Pancreas (tissue), 10 donors: ENCODE results near the gene DIAPH3. TPM values are rescaled to one million over a fixed set of nuclear protein-coding genes. Genes with fewer than 3 reads are reported as not detected.

Source experiments
- ATAC-seq, 4 donors: fragments of 200-7000 bp; cut with Tn5 transposase; one replicate each; pipeline versions ENCODE4 v1.8.0 to v1.9.1; 2020; ENCODE audit warnings: mild to moderate bottlenecking in 4 of 4, moderate library complexity in 4 of 4
- DNase-seq, 6 donors: peaks; one replicate each; pipeline ENCODE4 v3.0.0-alpha.2; 2020
- FAIRE-seq: peaks from 2 replicates; lab custom pipeline; 2012; peaks lifted over from hg19 to GRCh38; lab: Jason Lieb, UNC
- H3K27ac ChIP-seq, 4 donors: fragments of 200-600 bp; sonication (generic); 1 replicate in 3 of 4; 2 replicates in 1 of 4; pipeline versions ENCODE4 v1.5.0 to v1.8.0; 2020
- H3K27me3 ChIP-seq, 4 donors: fragments of 200-600 bp; one replicate each; pipeline ENCODE4 v1.8.0; 2021
- H3K36me3 ChIP-seq, 3 donors: fragments of 200-600 bp; sonication (generic) in 1 of 3; one replicate each; pipeline versions ENCODE4 v1.5.0 to v1.8.0; 2020 to 2021
- H3K4me1 ChIP-seq, 3 donors: fragments of 200-600 bp; one replicate each; pipeline ENCODE4 v1.8.0; 2021
- H3K4me3 ChIP-seq, 4 donors: fragments of 200-600 bp; sonication (generic) in 2 of 4; one replicate each; pipeline versions ENCODE4 v1.5.0 to v1.8.0; 2020 to 2021
- H3K9me3 ChIP-seq, 4 donors: fragments of 200-600 bp; one replicate each; pipeline ENCODE4 v1.8.0; 2021
- WGBS, 2 donors: extraction: QIAGEN DNeasy Blood & Tissue Kit; methylation state at CpG; one replicate each; pipeline ENCODE4 v1.1.7; 2013; 5-methylcytosine and 5-hydroxymethylcytosine counted together
- intact Hi-C, 3 donors: fragments of 100-400 bp; cut with DNase I; formaldehyde crosslinking; loops; one replicate each; pipeline versions ENCODE4 v1.11.1 to v1.14.2; 2022
- polyA plus RNA-seq, 2 donors: library from polyadenylated mRNA; stranded (reverse); fragments of 200-250 nt; gene quantifications; one replicate each; pipeline ENCODE4 v1.2.3, GENCODE V29; 2013
- total RNA-seq, 6 donors: library from RNA; stranded (reverse); fragmentation: NEBNext Ultra II Directional in 4 of 6; extraction: Animal tissue kit (Norgen Biotek cat#: 25700) in 4 of 6; gene quantifications; one replicate each; pipeline versions ENCODE4 v1.2.1 to v1.2.4, GENCODE V29; 2021 to 2023
- TF ChIP-seq, protein P1 (sequence below), 4 donors: fragments of 200-600 bp; sonication (generic) in 3 of 4; IDR thresholded peaks; one replicate each; pipeline versions ENCODE4 v1.5.0 to v1.8.0; 2021; ENCODE audit warnings: antibody characterized with exemption in 4 of 4
- donor health status: healthy with polysubstance abuse.
- donor health status: DM: no; HTN: no; CAD: no; lungs with moderate emphysema.
- donor health status: DM: no; HTN: no; CAD: no.
- donor health status: control.
- donor health status: control.
- donor health status: Bipolar disorder and iron deficiency.
- donor health status: DM: yes; HTN: yes; CAD: no.
- donor health status: DM: no; HTN: no; CAD: no.
- donor health status: DM: no; HTN: no; CAD: no.
- donor health status: DM: yes; HTN: yes; CAD: no.

Gene DIAPH3
- total and polyA plus RNA-seq, 8 donors: 0.12 to 1.3 (median 0.42) TPM; not detected in 1

DNA sequence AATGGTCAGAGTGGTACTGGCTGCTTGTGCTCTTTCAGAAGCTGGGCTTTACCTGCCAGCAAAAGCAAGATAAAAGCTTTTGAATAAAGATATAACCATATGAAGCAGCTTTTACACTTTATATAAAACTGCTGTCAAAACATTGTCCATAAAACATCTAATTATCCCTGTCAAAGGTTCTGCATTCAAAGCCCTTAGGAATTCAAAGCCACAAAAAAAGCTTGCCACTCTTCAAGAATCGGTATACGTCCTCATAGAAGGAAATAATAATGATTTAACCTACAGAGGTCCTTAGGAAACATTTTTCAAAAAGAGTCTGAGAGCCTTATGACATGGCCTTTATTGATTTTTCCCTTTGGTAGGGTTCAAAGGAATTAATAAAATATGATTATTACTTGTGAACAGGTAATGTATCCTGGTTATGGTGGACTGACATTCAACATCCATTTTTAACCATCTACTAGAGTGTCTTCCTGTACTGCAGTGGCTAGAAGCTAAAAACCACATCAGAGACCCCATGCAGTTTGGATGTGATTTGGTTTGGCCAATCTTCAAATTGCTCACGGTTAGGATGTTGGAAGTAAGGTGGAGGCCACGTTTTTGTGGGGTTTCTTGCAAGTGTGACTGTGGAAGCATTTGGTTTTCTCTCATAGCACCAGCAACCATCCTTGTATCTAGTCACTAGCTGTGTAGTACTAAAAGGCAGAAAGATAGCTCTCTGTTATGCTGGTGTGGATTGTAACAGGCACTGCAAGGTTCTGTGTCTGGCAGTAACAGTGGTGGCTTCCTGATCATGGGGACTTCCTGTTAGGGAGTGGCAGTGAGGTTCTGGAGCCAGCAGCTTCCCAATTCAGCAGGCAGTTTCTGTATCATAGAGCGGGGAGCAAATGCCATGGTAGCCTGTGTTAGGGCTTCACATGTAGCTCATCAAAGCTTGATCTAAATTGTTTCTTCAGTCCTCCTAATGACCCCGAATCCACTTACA lies 441.5 kb downstream of the DIAPH3 start:
- 87 to 91% methylated on average over 6 of the region's 6 CpGs for WGBS, 2 donors
- DNase-seq (no peak), ATAC-seq (no peak), FAIRE-seq (no peak)
- no peaks in the 10 kb centered on the region for H3K9me3 ChIP-seq
- H3K27ac ChIP-seq: no peak overlapping the region
- no peaks in the 10 kb centered on the region for H3K4me1 ChIP-seq
- intact Hi-C loops: no loop called here
- TF ChIP-seq, protein P1, sequence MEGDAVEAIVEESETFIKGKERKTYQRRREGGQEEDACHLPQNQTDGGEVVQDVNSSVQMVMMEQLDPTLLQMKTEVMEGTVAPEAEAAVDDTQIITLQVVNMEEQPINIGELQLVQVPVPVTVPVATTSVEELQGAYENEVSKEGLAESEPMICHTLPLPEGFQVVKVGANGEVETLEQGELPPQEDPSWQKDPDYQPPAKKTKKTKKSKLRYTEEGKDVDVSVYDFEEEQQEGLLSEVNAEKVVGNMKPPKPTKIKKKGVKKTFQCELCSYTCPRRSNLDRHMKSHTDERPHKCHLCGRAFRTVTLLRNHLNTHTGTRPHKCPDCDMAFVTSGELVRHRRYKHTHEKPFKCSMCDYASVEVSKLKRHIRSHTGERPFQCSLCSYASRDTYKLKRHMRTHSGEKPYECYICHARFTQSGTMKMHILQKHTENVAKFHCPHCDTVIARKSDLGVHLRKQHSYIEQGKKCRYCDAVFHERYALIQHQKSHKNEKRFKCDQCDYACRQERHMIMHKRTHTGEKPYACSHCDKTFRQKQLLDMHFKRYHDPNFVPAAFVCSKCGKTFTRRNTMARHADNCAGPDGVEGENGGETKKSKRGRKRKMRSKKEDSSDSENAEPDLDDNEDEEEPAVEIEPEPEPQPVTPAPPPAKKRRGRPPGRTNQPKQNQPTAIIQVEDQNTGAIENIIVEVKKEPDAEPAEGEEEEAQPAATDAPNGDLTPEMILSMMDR (IDR thresholded peaks at IDR 0.05): no peak
- no peak overlapping the region for H3K4me3 ChIP-seq
- H3K36me3 ChIP-seq: no peaks in the 10 kb centered on the region
- no peaks in the 10 kb centered on the region for H3K27me3 ChIP-seq

DNA sequence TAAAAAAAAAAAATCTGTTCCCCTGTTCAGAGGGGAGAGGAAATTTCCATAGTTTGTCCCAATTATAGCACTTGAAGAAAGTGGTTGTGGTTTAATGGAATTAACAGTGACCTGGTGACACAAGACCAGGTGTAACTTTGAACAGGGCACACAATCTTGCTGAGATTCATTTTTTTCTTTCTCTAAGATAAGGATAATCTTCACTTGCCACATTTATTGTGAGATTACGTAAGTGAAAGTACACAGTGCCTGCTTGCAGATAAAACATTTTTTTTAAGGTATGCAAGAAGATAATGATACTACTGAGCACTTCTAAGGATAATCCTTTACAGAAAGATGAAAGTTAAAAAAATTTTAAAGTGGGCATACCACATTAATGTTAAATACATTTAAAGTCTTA lies 448.1 kb downstream of the DIAPH3 start:
- 70 to 75% methylated on average over 1 of the region's 1 CpG for WGBS, 2 donors
- DNase-seq (no peak), ATAC-seq (no peak), FAIRE-seq (no peak)
- intact Hi-C loops: no loop called here
- no peaks in the 10 kb centered on the region for H3K36me3 ChIP-seq
- H3K27ac ChIP-seq: no peak overlapping the region
- no peaks in the 10 kb centered on the region for H3K27me3 ChIP-seq
- H3K4me1 ChIP-seq: no peaks in the 10 kb centered on the region
- TF ChIP-seq, protein P1 (IDR thresholded peaks at IDR 0.05): no peak
- H3K4me3 ChIP-seq: no peak overlapping the region
- no peaks in the 10 kb centered on the region for H3K9me3 ChIP-seq

DNA sequence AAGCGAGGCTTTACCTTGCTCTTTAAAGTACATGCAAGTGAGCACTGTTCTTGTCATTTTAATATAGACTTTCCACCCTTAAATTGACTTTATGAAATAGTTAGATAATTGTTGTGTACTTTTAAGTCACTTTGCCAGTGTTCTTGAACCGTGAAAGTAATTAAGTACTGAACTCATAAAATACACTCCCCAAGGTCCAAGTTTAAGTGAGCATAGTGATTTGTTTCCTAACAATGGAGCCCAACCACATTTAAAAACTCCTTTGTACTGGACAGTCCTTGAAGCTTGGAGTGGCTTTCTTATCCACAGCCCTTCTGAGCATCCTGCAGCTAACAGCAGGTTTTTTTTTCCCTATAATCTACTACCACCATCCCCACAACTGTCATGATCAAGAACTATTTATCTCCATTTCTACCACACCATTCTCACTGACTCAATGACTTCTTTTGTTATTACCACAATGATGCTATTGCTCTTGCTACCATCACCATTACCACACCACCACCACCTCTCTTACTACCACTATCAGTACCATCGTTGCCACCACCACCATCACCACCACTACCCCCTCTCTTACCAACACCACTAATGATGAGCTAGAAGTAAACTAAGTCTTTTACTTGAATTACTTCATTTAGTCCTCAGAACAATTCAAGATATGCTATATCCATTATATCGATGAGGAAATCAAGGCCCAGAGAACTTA lies 452.6 kb downstream of the DIAPH3 start:
- intact Hi-C loops: no loop called here
- no peaks in the 10 kb centered on the region for H3K9me3 ChIP-seq
- H3K4me1 ChIP-seq: no peaks in the 10 kb centered on the region
- ATAC-seq (no peak), FAIRE-seq (no peak), DNase-seq (no peak)
- TF ChIP-seq, protein P1 (IDR thresholded peaks at IDR 0.05): no peak
- no peak overlapping the region for H3K27ac ChIP-seq
- 69 to 70% methylated on average over 4 of the region's 4 CpGs for WGBS, 2 donors
- no peaks in the 10 kb centered on the region for H3K36me3 ChIP-seq
- H3K27me3 ChIP-seq: no peaks in the 10 kb centered on the region
- H3K4me3 ChIP-seq: no peak overlapping the region

DNA sequence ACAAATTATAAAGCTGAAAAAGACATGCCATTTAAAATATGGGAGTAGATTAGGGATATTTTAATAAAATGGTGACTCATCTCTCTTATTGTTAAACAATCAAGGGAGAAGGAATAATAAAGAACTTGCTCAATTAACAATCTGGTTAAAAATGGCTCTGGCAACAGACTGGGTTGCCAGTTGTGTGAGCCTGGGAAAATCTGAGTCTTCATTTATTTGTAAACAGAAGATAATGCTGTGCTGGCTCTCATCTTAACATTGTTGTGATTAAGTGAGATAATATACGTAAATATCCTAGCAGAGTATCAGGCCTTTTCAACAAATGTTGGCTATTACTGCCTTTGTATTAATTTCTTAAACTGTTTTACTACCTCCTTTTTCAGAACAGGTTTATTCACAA lies 453.3 kb downstream of the DIAPH3 start:
- Histone ChIP-seq H3K27ac (no peak overlapping the region), H3K36me3 (no peaks in the 10 kb centered on the region), H3K4me3 (no peak overlapping the region), H3K9me3 (no peaks in the 10 kb centered on the region), H3K4me1 (no peaks in the 10 kb centered on the region), H3K27me3 (no peaks in the 10 kb centered on the region)
- TF ChIP-seq, protein P1 (IDR thresholded peaks at IDR 0.05): no peak
- DNase-seq (no peak), ATAC-seq (no peak), FAIRE-seq (no peak)
- intact Hi-C loops: no loop called here
- WGBS, 2 donors: 39 to 45% methylated on average over 1 of the region's 1 CpG
